Activated CD8-positive, alpha-beta memory T cell treated with anti-CD3 and anti-CD28 coated beads for 4 hours (primary cell): ENCODE measurements around the gene UBQLN4.
"Not testable (repeated sequence)": the region's sequence is repeated elsewhere in the genome, so short reads cannot be mapped to it uniquely, and the experiment has no call there.

Source experiments
- DNase-seq, 2 donors: peaks; one replicate each; pipeline ENCODE4 v3.0.0-alpha.2; 2020; ENCODE audit warnings: low read depth in 2 of 2

The UBQLN4 gene

GRCh38 chr1:156081180-156081916, 27.8 kb upstream of the UBQLN4 start:
- DNase-seq: no peak

- no peak for DNase-seq
Measured at GRCh38 chr1:156080863-156081179, 27.2 kb upstream of the UBQLN4 start.

DNA sequence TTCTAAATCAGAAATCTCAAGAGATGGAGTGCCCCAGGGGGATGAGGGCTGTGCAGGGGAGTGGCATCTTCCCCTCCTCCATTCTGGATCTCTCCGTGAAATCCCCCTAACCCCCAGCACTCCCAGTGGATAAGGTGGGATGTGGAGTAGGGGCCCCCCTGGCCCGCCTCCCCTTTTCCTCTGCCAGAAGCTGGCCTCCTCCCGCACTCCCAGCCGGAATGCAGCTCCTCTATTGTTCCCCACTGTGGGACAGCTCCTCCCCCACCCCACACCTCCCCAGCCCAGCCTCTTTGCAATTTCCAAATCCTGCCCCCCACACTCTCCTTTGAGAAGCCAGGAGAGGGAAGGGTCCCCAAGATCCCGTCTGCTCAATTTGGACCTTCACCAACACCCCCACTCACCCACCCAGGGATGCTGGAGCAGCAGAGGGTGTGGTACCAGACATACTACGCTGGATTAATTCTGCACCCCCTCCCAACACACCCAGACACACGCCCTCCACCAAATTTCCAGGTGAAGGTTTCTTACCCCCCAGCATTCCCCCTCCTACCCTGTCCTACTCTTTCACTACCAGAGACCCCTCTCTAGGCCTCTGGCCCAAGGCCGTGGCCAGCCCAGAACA, 26.8 kb upstream of the UBQLN4 start:
- no peak for DNase-seq

GRCh38 chr1:156079762-156080161, 26.2 kb upstream of the UBQLN4 start:
- no peak for DNase-seq

GRCh38 chr1:156078728-156079127, 25.1 kb upstream of the UBQLN4 start:
- DNase-seq: no peak

DNA sequence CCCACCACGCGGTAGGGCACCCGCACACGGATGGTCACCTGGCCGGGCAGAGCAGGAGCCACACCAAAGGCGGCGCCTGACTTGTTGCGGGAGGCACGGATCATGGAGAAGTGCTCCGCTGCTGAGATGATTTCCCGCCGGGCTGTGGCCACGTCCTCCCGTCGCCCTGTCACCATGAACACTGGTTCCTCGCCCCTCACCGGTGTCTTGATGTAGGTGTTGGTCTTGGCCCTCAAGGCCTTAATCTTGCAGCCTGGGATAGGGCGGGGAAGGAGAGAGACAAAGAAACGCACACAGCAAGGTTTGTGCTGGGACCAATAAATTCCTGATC, 23.8 kb upstream of the UBQLN4 start:
- DNase-seq: no peak

DNA sequence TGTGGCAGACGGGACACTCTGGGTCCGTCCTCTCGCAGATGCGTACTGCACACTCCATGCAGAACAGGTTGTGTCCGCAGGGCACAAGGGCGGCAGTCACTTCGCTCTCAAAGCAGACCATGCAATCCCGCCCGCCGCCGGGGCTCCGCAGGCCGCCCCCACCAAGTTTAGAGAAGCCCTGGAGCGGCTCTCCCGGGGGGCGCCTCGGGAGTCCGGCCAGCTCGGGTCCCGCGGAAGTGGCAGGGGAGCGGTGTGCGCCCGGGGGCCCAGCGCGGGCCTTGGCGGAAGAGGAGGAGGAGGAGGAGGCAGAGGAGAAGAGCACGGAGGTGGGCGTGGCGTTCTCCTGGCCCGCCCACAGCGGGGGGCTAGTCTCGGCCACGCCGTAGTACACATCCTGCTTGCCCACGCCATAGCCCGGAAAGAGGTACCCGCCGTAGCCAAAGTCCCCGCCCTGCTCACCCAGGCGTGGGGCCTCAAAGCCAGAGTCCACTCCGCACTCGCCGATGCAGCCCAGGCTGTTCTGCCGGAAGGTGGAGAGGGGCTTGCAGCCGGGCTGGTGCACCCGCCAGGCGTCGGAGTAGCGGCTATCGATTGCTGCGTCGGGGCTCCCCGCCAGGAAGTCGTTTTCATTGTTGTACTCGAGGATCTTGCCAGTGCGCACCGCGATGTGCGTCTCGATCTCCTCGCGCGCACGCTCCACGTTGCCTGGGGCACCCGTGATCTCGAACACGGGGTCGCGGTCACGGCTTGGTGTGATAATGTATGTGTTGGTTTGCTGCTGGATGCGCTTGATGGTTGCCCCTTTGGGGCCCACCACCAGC, 23.2 kb upstream of the UBQLN4 start:
- no peak for DNase-seq

GRCh38 chr1:156075775-156076204, 22.2 kb upstream of the UBQLN4 start:
- no peak for DNase-seq

DNA sequence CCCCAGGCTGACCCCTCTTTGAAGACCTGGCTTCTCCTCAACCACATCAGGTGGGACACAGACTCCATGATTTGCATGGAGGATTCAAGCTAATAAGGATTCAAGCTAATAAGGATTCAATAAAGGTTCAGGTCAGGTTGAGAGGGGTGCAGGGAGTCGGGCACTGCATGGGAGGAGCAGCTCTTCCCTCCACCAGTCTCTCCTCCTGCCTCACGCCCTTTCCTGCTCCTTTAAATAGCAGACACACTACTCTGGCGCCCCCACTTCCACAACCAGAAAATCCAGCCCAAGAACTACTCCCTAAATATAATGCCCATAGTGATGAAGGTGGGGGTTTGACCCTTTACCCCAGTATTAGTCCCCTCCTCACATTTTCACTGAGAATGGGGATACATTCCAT, 21.6 kb upstream of the UBQLN4 start:
- no peak for DNase-seq

- DNase-seq: no peak
Measured at GRCh38 chr1:156074661-156075060, 21.1 kb upstream of the UBQLN4 start.

DNA sequence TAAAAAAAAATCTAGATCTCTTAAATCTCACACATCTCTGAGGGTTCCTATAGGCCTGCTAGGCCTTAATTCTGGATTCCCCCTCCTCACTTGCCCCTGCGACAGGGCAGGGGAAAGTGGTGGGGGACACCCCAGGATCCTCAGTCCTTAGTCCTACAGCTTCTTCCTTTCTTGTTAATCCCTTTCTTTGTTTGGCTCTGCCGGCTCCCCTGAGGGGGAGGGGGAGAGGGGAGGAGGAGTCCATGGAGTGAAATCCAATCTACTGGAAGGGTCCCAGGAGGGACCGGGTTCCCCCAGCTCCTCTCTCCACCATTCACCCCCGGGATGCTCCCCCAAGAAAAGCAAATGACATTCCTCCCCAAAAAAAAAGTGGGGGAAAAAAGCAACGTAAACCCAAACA, 20.1 kb upstream of the UBQLN4 start:
- no peak for DNase-seq

GRCh38 chr1:156073110-156073687, 19.6 kb upstream of the UBQLN4 start:
- DNase-seq: no peak

- no peak for DNase-seq
Measured at GRCh38 chr1:156072251-156072650, 18.7 kb upstream of the UBQLN4 start.

GRCh38 chr1:156071332-156071816, 17.8 kb upstream of the UBQLN4 start:
- DNase-seq: not testable (repeated sequence)

- no peak for DNase-seq
Measured at GRCh38 chr1:156070548-156070947, 16.9 kb upstream of the UBQLN4 start.

DNA sequence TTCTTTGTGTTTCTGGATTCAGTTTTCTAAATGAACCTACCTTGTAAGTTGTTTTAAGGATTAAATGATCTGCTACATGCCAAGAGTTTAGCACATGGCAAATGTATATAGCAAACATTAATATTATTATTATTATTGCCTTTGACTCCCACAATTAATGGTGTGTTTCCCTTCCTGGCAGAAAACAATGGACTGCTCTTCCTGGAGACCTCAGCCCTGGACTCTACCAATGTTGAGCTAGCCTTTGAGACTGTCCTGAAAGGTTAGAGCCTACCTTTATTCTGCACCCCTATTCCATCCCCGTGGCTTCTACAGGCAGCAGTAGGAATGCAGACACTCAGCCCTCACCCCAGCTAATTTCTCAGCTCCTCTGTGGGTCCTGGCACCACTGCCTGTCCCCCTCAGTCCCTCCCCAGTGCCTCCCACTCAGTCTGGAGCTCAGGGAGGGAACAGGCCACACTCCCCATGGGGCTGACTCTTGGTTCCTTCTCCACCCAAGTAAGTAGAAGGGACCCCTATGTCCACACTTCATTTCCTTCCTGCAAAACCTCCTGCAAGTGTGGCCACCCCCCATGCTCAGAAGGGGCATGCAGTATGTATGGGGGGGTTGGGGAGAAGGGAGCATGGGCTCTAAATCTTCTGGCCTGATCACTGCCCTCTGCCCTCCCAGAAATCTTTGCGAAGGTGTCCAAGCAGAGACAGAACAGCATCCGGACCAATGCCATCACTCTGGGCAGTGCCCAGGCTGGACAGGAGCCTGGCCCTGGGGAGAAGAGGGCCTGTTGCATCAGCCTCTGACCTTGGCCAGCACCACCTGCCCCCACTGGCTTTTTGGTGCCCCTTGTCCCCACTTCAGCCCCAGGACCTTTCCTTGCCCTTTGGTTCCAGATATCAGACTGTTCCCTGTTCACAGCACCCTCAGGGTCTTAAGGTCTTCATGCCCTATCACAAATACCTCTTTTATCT, 16.2 kb upstream of the UBQLN4 start:
- DNase-seq: no peak

DNA sequence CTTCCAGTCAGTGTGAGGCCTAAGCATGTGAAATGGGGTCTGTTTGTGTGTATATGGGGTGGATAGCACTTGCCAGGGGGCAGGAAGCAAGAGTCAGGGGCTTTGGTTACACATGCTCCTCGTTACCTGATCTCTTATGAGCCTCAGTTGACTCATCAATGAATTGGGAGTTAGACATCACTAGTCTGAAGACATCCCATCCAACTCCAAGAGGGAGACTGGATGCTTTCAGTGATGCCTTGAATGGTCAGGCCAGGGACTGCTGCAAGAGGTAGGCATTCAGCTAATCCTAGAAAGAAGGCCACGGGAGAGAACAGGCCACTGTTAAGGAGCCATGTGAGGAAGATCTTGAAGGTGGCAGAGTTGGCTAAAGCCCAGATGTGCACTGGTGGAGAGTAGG, 13.7 kb upstream of the UBQLN4 start:
- no peak for DNase-seq

DNA sequence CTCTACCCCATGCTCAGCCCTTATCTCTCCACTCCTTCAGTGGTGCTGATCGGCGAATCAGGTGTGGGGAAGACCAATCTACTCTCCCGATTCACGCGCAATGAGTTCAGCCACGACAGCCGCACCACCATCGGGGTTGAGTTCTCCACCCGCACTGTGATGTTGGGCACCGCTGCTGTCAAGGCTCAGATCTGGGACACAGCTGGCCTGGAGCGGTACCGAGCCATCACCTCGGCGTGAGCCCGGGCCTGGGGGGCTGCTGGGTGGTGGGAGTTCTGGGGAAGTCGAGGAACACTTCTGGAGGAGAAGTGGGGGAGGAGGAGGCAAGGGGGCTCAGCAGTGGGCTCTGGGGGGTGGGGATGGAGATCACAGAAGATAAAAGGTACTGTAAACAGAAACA, 12.3 kb upstream of the UBQLN4 start:
- no peak for DNase-seq

- no peak for DNase-seq
Measured at GRCh38 chr1:156065212-156065611, 11.6 kb upstream of the UBQLN4 start.

DNA sequence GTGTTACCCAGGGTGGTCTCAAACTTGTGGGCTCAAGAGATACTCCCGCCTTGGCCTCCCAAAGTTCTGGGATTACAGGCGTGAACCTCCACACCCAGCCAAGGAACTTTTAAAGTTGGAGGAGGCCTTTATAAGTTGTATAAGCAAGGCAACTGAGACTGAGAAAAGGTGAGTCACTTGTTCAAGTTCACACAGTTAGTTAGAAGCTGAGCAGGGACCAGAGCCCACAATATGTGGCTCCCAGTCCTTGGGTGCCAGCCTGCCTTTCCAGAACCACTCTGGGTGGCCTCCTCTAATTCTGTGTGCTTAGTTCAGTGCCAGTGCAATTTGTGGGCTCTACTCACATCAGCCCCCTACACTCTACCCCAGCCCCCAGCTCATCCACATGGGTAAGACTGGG, 11.0 kb upstream of the UBQLN4 start:
- DNase-seq: no peak

- no peak for DNase-seq
Measured at GRCh38 chr1:156063997-156064285, 10.3 kb upstream of the UBQLN4 start.

- no peak for DNase-seq
Measured at GRCh38 chr1:156062189-156062588, 8.6 kb upstream of the UBQLN4 start.
